ENCODE data around the gene TCEA3. TPM values are rescaled to one million over a fixed set of nuclear protein-coding genes. Genes with fewer than 3 reads are reported as not detected.
A peak's percentile ranks its signal among the peaks of the same experiment; 100 is the strongest.

TCEA3 gene
- total RNA-seq, 2 donors from 2014 or later = 20.4 to 23.0 TPM

GRCh38 chr1:23423415-23424292 is 894 bp downstream of the TCEA3 start:
- no peak for DNase-seq (ENCODE audit: low spot score)
- intact Hi-C loops (cut with DNase I) = no loop called here

GRCh38 chr1:23422941-23423340 is 1.6 kb downstream of the TCEA3 start:
- intact Hi-C loops (cut with DNase I) = no loop called here
- no peak for DNase-seq (ENCODE audit: low spot score)

DNA sequence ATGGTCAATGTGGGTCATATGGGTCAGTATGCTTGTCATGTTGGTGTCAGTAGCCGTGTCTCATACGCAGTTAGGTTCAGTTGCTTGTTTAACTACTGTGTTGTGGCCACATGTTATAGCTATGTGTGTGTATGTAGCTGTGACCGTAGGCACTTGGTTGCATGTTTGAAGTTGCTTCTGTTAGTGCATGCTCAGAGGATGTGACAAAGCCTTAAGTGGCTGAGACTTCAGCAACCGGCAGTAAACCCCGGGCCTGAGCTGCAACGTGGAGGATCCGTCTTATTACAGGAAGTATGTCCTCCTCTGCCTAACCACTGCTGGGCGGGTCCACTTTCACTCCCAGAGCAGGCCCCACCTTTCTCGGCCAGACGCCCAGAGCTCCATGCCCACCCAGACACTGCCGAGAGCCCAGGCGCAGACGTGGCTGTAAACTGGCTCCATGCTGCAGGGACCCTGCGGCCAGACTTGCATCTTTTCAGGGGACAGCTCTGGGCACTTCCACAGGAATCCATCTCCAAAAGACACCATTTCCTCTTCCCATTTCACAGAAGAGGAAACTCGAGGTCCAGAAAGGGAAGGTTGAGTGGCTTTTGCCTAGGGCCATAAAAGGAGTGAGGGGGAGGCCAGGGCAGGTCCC is 2.2 kb downstream of the TCEA3 start:
- DNase-seq (ENCODE audit: low spot score) = peak; percentile 93
- intact Hi-C loops (cut with DNase I) = no loop called here

DNA sequence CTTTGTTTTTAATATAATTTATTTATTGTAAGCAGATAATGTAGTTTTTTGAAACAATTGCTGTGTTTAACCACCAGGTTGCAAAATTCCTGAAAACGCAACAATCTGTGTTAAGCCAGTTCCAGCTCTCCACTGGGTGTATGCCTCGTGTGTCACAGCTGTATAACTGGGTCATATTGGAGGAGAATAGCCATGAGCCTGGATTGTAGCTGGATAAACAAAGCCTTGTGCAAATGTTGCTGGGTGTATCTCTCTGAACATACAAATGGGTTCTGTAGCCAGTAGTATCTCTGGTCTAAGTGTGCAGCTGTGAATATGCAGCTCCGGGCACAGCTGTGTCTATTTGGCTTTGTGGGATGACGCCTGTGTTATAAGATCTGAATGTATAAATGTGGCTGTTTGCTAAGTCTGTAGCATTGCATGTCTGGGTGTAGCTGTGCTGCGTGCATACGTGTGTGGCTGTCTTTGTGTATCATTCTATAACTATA is 2.8 kb downstream of the TCEA3 start:
- intact Hi-C loops (cut with DNase I) = no loop called here
- DNase-seq (ENCODE audit: low spot score) = no peak

- intact Hi-C loops (cut with DNase I) = no loop called here
Observed at GRCh38 chr1:23421343-23421742, 3.2 kb downstream of the TCEA3 start.

DNA sequence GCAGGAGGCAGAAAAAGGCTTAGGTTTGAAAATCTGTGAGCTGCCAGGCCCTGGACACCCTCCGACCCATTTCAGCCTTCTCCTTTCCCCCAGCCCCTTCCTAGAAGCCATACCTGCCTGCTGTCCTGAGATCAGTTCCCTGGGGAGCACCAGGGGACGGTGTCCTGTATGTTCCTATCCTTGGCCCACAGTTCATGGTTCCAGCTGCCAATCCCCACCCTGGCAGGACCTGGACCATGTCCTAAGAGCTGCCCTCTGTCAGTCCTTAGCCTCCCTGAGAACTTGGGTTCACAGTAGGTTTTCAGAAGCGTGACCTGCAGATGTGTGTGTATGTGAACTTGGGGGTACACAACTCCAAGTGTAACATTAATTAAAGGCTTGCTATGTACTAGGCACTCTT is 3.8 kb downstream of the TCEA3 start:
- no peak for DNase-seq (ENCODE audit: low spot score)
- intact Hi-C loops (cut with DNase I) = no loop called here

More at GRCh38 chr1:23421343-23421742, 3.2 kb downstream of the TCEA3 start:
- DNase-seq (ENCODE audit: low spot score) = no peak

DNA sequence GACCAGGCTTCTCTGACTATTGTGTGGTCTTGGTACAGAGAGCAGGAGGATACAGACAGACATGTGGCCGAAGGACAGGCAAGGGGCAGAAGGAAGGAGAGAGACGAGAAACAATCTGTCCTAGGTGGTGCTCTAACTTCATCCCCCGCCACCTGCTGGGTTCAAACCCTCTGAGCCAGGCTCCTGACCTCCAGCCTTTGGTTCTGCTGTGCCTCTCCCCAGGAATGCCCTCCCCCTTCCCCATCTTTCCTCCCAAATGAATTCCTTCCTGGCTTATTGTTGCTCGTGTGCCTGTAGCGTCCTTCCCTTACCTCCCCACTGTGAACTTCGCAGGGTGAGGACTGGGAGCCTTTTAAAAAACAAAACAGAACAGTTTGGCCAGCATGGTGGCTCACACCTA is 5.4 kb downstream of the TCEA3 start:
- intact Hi-C loops (cut with DNase I) = no loop called here
- no peak for DNase-seq (ENCODE audit: low spot score)

DNA sequence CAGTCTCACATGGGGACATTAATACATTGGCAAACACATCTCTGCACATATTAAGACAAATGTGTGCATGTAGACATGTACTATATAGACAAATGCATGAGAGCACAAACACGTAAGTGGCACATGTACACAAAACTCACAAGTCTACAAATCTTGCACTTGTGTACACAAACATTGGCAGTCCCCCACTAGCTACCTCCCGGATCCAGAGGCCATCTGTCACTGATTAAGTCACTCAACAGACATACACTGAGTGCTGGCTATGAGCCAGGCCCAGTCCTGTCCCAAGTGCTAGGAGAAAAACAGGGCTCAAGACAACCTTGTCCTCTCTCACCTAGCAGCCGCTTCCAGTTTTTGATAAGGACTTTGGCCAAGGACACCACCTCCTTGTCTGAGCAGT is 7.0 kb downstream of the TCEA3 start:
- no peak for DNase-seq (ENCODE audit: low spot score)
- intact Hi-C loops (cut with DNase I) = no loop called here

DNA sequence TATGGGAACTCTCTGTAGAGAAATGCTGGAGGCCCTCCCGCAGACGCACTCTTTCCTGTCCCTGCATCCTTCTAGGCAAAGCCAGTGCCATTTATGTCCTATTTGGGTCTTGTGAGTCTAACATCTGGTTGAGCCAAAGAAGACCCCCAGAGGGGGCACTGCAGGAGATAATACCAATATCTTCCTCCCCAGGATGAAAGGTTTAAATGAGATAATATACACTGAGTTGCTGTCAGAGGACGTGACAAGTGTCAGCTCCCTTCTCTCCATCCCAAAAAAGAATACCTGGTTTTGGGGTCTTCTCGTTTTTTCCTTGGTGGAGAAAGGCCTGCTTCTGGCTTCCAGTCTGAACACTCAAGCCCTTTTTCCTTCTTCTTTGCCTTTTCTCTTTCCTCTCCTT is 7.6 kb downstream of the TCEA3 start:
- intact Hi-C loops (cut with DNase I) = no loop called here
- no peak for DNase-seq (ENCODE audit: low spot score)

GRCh38 chr1:23408797-23409290 is 15.7 kb downstream of the TCEA3 start:
- DNase-seq (ENCODE audit: low spot score) = no peak
- intact Hi-C loops (cut with DNase I) = loop anchor here in 1 of 2 donors (10.0 kb wide), 1 partner anchor 64 kb away; the partner anchor contains the start of gene HNRNPR

GRCh38 chr1:23407016-23407630 is 17.4 kb downstream of the TCEA3 start:
- DNase-seq (ENCODE audit: low spot score) = no peak
- intact Hi-C loops (cut with DNase I) = loop anchor here in 1 of 2 donors (10.0 kb wide), 1 partner anchor 62 kb away; the partner anchor contains the start of gene HNRNPR

- intact Hi-C loops (cut with DNase I) = loop anchor here in 1 of 2 donors (10.0 kb wide), 1 partner anchor 61 kb away; the partner anchor contains the start of gene HNRNPR
- no peak for DNase-seq (ENCODE audit: low spot score)
Observed at GRCh38 chr1:23405946-23406345, 18.6 kb downstream of the TCEA3 start.

- intact Hi-C loops (cut with DNase I) = loop anchor here in 1 of 2 donors (10.0 kb wide), 1 partner anchor 59 kb away; the partner anchor contains the start of gene HNRNPR
Observed at GRCh38 chr1:23403735-23404486, 20.6 kb downstream of the TCEA3 start.

GRCh38 chr1:23403355-23403734 is 21.2 kb downstream of the TCEA3 start:
- no peak for DNase-seq (ENCODE audit: low spot score)
- intact Hi-C loops (cut with DNase I) = loop anchor here in 1 of 2 donors (10.0 kb wide), 1 partner anchor 59 kb away; the partner anchor contains the start of gene HNRNPR

More at GRCh38 chr1:23403735-23404486, 20.6 kb downstream of the TCEA3 start:
- peak; percentile 95 for DNase-seq (ENCODE audit: low spot score)

GRCh38 chr1:23403038-23403336 is 21.6 kb downstream of the TCEA3 start:
- intact Hi-C loops (cut with DNase I) = loop anchor here in 1 of 2 donors (10.0 kb wide), 1 partner anchor 58 kb away; the partner anchor contains the start of gene HNRNPR
- no peak for DNase-seq (ENCODE audit: low spot score)

DNA sequence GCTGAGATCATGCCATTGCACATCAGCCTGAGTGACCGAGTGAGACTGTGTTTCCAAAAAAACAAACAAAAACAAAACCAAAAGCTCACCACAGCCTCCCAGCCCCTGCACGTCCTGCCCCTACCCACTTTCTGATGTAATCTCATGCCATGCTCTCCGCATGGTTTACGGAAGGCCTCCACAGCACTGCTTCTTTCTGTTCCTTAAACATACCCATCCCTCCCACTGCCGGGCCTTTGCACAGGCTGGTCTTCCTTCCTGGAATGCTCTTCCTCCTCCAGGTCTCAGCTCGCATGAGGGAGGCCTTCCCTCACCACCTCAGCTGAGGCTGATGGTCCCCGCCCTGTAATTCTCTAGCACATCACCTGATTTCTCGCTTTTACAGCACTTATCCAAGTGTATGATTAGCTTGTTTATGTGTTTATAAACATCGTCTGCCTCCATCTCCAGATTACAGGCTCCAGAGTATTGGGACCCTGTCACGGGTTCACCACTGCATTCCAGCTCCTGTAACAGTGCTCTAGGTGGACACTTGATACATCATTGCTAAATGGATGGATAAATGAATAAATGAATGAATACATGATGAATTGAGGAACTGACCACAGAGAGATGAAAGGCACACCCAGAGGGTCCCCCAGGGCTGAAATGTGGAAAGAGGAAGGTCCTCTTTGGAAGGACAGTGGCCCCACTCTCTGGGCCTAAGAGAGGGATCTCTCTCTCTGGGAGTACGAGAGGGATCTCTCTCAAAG is 22.1 kb downstream of the TCEA3 start:
- intact Hi-C loops (cut with DNase I) = loop anchor here in 1 of 2 donors (10.0 kb wide), 1 partner anchor 58 kb away; the partner anchor contains the start of gene HNRNPR
- DNase-seq (ENCODE audit: low spot score) = no peak

GRCh38 chr1:23401313-23401712 is 23.2 kb downstream of the TCEA3 start:
- no peak for DNase-seq (ENCODE audit: low spot score)
- intact Hi-C loops (cut with DNase I) = loop anchor here in 1 of 2 donors (10.0 kb wide), 1 partner anchor 57 kb away; the partner anchor contains the start of gene HNRNPR
